ENCODE results near the gene PCDHB15.
"Not testable (repeated sequence)": the region's sequence is repeated elsewhere in the genome, so short reads cannot be mapped to it uniquely, and the experiment has no call there.

Gene PCDHB15

DNA sequence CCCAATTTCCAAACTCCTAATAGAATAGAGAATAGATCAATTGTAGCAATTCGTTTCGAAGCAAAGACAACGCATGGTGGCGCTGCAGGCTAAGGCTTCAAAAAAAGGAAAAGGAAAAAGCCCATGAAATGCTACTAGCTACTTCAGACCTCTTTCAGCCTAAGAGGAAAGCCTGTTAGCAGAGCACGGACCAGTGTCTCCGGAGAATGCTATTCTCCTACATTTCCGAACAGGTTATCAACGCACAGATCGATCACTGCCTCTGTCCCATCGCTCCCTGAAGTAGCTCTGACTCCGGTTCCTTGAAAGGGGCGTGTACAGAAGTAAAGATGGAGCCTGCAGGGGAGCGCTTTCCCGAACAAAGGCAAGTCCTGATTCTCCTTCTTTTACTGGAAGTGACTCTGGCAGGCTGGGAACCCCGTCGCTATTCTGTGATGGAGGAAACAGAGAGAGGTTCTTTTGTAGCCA is at the start of gene PCDHB15:
Gene PCDHB15, plus strand, starts transcription at position 146 of the 468 bp plus-strand sequence. Its CDS starts 184 bp downstream, at position 330.
- no peak for DNase-seq

DNA sequence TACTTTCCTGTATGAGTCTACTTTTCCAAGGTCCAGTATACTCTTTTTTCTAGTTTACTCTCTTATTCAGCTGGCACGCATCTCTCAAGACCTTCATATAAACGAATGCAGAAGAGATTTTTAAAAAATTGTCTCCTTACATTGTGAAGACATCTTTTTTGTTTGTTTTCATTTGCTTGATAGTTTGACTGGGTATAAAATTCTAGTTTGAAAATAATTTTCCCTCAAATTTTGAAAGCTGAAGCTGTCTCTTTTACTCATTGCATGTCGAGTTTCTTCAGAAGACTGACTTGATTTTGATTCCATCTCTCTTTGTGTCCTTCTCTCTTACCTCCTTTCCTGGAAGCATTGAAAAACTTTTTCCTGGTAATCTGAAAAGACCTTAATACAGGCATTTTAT is 48.8 kb upstream of the PCDHB15 start:
- no peak for DNase-seq

DNA sequence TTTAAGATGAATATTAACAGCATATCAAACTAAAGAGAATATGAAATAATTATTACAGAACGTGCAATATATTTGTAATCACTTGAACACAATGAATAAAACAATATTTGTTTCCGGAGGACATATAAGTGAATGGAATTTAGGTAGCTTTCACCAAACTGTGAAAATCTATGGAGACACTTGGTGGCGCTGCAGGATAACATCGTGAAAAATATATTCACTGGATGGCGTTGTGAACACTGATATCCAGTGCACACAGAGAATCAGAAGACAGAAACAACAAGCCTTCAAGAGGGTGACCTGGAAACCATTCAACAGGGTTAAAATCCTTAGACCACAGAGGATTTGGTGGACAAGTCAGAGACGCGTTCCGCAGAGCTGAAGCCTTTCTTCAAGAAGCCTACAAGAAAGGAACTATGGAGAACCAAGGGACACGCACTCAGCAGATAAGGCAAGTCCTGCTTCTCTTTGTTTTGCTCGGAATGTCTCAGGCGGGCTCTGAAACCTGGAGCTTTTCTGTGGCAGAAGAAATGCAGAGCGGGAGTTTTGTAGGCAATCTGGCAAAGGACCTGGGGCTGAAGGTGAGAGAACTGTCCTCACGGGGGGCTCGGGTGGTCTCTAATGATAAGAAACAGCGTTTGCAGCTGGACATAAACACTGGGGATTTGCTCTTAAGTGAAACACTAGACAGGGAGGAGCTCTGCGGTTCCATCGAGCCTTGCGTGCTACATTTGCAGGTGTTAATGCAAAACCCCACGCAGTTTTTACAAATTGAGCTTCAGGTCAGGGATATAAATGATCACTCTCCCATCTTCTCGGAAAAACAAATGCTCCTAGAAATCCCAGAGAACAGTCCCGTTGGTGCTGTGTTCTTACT is 45.6 kb upstream of the PCDHB15 start, which contains the start of gene PCDHB11:
Gene PCDHB11, plus strand, starts transcription at position 269 of the 877 bp plus-strand sequence. Its CDS starts 148 bp downstream, at position 417.
- no peak for DNase-seq

DNA sequence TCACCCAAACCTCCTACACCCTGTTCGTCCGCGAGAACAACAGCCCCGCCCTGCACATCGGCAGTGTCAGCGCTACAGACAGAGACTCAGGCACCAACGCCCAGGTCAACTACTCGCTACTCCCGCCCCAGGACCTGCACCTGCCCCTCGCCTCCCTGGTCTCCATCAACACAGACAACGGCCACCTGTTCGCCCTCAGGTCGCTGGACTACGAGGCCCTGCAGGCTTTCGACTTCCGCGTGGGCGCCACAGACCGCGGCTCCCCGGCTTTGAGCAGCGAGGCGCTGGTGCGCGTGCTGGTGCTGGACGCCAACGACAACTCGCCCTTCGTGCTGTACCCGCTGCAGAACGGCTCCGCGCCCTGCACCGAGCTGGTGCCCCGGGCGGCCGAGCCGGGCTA is 44.1 kb upstream of the PCDHB15 start:
- DNase-seq = not testable (repeated sequence)

DNA sequence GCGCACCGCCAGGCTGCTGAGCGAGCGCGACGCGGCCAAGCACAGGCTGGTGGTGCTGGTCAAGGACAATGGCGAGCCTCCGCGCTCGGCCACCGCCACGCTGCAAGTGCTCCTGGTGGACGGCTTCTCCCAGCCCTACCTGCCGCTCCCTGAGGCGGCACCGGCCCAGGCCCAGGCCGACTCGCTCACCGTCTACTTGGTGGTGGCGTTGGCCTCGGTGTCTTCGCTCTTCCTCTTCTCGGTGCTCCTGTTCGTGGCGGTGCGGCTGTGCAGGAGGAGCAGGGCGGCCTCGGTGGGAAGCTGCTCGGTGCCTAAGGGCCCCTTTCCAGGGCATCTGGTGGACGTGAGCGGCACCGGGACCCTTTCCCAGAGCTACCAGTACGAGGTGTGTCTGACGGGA is 43.5 kb upstream of the PCDHB15 start:
- DNase-seq = not testable (repeated sequence)

DNA sequence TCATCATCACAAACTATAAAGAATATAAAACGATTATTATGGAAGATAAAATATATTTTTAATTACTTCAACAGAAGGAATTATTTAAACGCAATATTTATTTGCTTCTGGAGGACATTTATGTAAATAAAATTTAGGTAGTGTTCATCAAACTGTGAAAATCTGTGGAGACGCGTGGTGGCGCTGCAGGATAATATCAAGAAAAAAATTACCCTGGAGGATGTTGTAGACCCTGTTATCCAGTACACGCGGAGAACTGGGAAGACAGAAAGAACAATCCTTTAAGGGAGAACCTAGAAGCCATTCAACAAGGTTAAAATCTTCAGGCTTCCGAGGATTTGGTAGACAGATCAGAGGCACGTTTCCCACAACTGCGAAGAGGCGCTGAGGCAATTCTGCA is 36.7 kb upstream of the PCDHB15 start, which contains the start of gene PCDHB12:
Gene PCDHB12, plus strand, starts transcription at position 242 of the 400 bp plus-strand sequence. CDS start 189 bp downstream, outside the sequence.
- DNase-seq = no peak

DNA sequence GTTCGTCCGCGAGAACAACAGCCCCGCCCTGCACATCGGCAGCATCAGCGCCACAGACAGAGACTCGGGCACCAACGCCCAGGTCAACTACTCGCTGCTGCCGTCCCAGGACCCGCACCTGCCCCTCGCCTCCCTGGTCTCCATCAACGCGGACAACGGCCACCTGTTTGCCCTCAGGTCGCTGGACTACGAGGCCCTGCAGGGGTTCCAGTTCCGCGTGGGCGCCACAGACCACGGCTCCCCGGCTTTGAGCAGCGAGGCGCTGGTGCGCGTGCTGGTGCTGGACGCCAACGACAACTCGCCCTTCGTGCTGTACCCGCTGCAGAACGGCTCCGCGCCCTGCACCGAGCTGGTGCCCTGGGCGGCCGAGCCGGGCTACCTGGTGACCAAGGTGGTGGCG is 34.9 kb upstream of the PCDHB15 start:
- not testable (repeated sequence) for DNase-seq

DNA sequence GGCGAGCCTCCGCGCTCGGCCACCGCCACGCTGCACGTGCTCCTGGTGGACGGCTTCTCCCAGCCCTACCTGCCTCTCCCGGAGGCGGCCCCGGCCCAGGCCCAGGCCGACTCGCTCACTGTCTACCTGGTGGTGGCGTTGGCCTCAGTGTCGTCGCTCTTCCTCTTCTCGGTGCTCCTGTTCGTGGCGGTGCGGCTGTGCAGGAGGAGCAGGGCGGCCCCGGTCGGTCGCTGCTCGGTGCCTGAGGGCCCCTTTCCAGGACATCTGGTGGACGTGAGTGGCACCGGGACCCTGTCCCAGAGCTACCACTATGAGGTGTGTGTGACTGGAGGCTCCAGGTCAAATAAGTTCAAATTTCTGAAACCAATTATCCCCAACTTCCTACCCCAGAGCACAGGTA is 34.3 kb upstream of the PCDHB15 start:
- not testable (repeated sequence) for DNase-seq

DNA sequence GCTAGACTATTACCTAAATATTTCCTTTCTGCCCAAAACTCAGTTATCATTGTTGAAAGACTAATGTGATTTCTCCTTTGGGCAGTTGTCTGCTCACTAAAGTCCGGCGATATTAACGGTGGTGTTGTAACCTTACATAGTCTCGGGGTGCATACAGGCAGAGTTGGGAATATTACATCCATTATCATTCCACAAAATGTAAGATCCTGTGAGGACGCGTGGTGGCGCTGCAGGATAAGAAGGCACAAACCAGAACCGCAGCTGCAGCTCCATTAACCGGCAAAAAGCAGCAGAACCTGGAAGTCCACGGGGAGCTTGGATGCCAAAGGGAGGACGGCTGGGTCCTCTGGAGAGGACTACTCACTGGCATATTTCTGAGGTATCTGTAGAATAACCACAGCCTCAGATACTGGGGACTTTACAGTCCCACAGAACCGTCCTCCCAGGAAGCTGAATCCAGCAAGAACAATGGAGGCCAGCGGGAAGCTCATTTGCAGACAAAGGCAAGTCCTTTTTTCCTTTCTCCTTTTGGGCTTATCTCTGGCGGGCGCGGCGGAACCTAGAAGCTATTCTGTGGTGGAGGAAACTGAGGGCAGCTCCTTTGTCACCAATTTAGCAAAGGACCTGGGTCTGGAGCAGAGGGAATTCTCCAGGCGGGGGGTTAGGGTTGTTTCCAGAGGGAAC is 31.4 kb upstream of the PCDHB15 start, which contains the start of gene PCDHB13:
Gene PCDHB13, plus strand, starts transcription at position 264 of the 684 bp plus-strand sequence. Its CDS starts 205 bp downstream, at position 469.
- DNase-seq = peak in 2 of 3 donors; percentile 1 to 10

DNA sequence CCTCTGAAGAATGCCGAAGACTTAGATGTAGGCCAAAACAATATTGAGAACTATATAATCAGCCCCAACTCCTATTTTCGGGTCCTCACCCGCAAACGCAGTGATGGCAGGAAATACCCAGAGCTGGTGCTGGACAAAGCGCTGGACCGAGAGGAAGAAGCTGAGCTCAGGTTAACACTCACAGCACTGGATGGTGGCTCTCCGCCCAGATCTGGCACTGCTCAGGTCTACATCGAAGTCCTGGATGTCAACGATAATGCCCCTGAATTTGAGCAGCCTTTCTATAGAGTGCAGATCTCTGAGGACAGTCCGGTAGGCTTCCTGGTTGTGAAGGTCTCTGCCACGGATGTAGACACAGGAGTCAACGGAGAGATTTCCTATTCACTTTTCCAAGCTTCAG is 30.6 kb upstream of the PCDHB15 start:
- DNase-seq = not testable (repeated sequence)

DNA sequence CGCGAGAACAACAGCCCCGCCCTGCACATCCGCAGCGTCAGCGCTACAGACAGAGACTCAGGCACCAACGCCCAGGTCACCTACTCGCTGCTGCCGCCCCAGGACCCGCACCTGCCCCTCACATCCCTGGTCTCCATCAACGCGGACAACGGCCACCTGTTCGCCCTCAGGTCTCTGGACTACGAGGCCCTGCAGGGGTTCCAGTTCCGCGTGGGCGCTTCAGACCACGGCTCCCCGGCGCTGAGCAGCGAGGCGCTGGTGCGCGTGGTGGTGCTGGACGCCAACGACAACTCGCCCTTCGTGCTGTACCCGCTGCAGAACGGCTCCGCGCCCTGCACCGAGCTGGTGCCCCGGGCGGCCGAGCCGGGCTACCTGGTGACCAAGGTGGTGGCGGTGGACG is 29.7 kb upstream of the PCDHB15 start:
- not testable (repeated sequence) for DNase-seq

DNA sequence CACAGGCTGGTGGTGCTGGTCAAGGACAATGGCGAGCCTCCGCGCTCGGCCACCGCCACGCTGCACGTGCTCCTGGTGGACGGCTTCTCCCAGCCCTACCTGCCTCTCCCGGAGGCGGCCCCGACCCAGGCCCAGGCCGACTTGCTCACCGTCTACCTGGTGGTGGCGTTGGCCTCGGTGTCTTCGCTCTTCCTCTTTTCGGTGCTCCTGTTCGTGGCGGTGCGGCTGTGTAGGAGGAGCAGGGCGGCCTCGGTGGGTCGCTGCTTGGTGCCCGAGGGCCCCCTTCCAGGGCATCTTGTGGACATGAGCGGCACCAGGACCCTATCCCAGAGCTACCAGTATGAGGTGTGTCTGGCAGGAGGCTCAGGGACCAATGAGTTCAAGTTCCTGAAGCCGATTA is 29.2 kb upstream of the PCDHB15 start:
- DNase-seq = not testable (repeated sequence)

DNA sequence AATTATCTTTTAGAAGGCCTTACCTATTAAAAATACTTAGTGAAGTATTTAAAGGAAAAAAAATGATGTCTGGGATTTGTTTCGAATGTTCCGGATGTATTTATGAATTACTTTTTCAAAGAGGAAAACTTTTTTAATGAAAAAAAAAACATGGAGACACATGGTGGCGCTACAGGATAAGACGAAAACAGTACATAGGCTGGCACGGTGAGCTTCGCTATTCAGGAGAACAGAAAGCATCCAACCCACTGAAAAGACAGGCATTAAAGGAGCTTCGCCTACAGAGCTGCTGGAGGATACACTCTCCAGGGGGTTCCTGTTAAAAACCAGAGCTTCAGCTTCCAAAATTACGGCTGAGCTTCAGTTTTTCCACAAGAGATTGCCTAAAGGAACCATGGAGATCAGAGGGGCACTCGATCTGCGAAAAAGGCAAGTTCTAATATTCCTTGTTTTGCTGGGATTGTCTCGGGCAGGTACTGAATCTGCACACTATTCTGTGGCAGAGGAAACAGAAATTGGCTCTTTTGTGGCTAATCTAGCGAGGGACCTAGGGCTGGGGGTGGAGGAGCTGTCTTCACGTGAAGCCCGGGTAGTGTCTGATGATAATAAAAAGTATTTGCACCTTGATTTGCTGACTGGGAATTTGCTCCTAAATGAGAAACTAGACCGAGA is 21.9 kb upstream of the PCDHB15 start, which contains the start of gene PCDHB14:
Gene PCDHB14, plus strand, starts transcription at position 232 of the 672 bp plus-strand sequence. Its CDS starts 163 bp downstream, at position 395.
- peak in 2 of 3 donors; percentile 1 to 3 for DNase-seq

DNA sequence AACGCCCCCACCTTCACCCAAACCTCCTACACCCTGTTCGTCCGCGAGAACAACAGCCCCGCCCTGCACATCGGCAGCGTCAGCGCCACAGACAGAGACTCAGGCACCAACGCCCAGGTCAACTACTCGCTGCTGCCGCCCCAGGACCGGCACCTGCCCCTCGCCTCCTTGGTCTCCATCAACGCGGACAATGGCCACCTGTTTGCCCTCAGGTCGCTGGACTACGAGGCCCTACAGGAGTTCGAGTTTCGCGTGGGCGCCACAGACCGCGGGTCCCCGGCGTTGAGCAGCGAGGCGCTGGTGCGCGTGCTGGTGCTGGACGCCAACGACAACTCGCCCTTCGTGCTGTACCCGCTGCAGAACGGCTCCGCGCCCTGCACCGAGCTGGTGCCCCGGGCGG is 20.4 kb upstream of the PCDHB15 start:
- not testable (repeated sequence) for DNase-seq

DNA sequence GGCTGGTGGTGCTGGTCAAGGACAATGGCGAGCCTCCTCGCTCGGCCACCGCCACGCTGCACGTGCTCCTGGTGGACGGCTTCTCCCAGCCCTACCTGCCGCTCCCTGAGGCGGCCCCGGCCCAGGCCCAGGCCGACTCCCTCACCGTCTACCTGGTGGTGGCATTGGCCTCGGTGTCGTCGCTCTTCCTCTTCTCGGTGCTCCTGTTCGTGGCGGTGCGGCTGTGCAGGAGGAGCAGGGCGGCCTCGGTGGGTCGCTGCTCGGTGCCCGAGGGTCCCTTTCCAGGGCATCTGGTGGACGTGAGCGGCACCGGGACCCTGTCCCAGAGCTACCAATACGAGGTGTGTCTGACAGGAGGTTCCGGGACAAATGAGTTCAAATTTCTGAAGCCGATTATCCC is 19.8 kb upstream of the PCDHB15 start:
- DNase-seq = not testable (repeated sequence)

DNA sequence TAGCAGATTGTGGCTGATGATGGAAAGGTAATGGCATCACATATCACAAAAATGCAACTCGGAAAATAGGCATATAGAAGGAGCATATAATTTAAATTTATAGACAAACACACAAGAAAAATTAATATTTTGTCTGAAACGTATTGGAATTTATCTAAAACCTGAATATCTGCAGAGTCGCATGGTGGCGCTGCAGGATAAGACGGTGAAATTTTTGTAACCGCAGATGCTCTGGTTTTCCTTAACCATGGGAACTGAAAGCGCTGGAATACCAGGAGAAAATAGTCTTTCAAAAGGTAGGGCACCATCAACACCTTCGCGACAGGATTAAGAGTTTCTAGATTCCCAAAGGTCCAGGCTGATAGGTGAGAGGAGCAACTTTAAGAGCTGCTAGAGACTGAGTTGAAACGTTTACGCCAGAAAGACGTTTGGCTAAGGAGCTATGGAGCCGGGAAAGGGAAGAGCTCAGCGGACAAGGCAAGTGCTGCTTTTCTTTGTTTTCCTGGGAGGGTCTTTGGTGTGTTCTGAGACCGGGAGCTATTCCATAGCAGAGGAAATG is 11.0 kb upstream of the PCDHB15 start:
- DNase-seq = no peak

DNA sequence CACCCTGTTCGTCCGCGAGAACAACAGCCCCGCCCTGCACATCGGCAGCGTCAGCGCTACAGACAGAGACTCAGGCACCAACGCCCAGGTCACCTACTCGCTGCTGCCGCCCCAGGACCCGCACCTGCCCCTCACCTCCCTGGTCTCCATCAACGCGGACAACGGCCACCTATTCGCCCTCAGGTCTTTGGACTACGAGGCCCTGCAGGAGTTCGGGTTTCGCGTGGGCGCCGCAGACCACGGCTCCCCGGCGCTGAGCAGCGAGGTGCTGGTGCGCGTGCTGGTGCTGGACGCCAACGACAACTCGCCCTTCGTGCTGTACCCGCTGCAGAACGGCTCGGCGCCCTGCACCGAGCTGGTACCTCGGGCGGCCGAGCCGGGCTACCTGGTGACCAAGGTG is 9.3 kb upstream of the PCDHB15 start:
- DNase-seq = not testable (repeated sequence)

DNA sequence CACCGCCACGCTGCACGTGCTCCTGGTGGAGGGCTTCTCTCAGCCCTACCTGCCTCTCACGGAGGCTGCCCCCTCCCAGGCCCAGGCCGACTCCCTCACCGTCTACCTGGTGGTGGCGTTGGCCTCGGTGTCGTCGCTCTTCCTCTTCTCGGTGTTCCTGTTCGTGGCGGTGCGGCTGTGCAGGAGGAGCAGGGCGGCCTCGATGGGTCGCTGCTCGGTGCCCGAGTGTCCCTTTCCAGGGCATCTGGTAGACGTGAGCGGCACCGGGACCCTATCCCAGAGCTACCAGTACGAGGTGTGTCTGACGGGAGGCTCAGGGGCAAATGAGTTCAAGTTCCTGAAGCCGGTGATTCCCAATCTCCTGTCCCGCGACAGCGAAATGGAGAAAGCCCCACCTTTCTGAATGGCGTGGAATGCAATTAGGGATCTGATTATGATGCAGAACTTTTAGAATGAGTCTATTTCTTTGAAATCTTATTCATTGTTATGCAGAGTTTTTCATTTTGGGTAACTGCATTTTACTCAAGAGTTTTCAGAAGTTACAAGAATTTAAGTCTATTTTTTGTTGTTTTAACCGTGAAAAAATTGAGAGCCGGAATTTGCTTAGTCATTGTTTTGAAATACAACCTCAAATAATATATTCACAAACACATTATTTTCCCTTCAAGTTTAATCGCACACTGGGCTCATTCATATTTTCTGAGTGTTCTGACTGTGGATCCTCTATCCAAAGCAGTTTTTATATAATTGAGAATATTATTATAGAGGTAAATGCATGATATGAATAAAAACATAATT is 8.5 kb upstream of the PCDHB15 start:
- no peak for DNase-seq

DNA sequence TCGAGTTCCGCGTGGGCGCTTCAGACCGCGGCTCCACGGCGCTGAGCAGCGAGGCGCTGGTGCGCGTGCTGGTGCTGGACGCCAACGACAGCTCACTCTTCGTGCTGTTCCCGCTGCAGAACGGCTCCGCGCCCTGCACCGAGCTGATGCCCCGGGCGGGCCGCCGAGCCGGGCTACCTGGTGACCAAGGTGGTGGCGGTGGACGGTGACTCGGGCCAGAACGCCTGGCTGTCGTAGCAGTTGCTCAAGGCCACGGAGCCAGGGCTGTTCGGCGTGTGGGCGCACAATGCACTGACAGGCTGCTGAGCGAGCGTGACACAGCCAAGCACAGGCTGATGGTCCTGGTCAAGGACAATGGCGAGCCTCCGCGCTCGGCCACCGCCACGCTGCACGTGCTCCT is 3.7 kb upstream of the PCDHB15 start:
- DNase-seq = no peak

DNA sequence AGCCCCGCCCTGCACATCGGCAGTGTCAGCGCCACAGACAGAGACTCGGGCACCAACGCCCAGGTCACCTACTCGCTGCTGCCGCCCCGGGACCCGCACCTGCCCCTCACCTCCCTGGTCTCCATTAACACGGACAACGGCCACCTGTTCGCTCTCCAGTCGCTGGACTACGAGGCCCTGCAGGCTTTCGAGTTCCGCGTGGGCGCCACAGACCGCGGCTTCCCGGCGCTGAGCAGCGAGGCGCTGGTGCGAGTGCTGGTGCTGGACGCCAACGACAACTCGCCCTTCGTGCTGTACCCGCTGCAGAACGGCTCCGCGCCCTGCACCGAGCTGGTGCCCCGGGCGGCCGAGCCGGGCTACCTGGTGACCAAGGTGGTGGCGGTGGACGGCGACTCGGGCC is 1.8 kb downstream of the PCDHB15 start:
- not testable (repeated sequence) for DNase-seq

DNA sequence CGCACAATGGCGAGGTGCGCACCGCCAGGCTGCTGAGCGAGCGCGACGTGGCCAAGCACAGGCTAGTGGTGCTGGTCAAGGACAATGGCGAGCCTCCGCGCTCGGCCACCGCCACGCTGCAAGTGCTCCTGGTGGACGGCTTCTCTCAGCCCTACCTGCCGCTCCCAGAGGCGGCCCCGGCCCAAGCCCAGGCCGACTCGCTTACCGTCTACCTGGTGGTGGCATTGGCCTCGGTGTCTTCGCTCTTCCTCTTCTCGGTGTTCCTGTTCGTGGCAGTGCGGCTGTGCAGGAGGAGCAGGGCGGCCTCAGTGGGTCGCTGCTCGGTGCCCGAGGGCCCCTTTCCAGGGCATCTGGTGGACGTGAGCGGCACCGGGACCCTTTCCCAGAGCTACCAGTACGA is 2.2 kb downstream of the PCDHB15 start:
- not testable (repeated sequence) for DNase-seq

Measured in suppressor macrophage treated with lipopolysaccharide for 1 hour (primary cell).